NCI-H226 (cell line): Measurements from ENCODE around the gene TP53I11.

Source experiments
- DNase-seq: peaks from one replicate; pipeline ENCODE4 v3.0.0-alpha.2; 2015

Gene TP53I11

GRCh38 chr11:44938066-44938691 is 12.5 kb downstream of the TP53I11 start:
- no peak for DNase-seq

DNA sequence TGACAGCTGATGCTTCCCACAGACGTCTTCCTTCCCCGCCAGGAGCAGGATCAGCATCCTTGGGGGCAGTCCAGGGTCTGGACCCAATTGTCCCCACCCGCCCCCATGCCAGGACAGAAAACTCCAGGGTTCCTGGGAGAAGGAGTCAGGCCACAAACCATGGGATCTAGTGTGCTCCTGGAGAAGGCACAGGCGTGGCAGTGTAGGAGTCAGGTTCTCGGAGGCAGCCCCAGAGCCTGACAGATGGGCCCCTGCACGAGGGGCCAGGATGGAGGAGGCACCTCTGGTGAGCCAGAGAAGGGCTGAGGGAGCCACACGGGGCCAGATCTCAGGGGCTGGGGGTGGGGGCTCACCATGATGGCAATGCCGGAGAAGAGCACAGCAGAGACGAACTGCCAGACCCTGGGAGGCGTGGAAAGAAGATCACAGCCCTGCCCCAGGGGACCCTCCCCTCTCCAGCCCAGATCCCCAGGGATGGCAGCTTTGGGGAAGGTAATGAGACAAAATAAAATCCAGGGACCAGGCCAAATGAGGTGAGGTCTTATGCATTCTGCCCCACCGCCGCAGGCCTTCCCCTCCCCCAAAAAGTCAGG is 13.6 kb downstream of the TP53I11 start:
- DNase-seq = no peak

DNA sequence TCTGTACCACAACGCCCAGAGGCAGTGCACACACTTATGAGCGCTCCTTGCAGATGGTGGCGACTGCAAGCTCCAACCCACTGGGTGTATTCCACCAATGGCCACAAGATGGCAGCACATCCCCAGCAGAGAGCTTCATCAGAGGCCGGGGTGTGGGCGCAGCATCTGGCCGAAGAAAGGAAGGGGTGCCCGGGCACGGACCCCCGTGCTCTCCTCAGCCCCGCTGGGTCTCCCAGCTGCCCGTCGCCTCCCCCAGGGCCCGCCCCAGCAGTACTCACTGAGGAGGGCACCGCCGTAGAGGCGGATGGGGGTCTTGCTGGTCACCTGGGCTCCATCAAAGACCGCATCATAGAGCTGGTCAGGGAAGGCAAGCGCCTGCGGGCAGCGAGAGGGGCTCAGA is 14.2 kb downstream of the TP53I11 start:
- peak; percentile 54 for DNase-seq

DNA sequence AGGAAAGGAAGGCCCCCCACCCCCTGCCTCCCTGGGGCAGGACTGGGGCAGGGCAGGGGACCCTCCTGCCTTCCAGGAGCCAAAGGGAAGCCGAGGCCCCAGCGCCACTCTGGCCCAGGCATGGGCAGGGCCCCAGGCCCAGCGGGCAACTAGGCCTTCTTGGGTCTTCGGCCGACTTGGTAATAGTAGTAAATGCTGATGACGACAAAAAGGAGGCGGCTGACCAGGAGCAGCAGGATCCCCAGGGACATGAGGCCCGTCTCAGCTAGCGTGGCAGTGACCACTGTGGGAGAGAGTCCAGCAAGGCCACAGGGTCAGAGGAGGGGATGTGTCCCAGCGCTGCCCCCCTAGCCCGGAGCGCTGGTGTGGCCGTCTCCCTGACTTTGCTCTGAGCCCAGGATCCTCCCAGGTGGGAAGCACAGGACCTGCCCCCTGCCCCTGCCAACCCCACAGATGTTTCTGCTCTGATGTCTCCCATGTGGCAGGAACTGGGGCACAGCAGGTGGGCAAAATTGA is 15.9 kb downstream of the TP53I11 start:
- DNase-seq = no peak

GRCh38 chr11:44934110-44934509 is 16.6 kb downstream of the TP53I11 start:
- no peak for DNase-seq

GRCh38 chr11:44931466-44931865 is 19.2 kb downstream of the TP53I11 start:
- DNase-seq = peak; percentile 42

DNA sequence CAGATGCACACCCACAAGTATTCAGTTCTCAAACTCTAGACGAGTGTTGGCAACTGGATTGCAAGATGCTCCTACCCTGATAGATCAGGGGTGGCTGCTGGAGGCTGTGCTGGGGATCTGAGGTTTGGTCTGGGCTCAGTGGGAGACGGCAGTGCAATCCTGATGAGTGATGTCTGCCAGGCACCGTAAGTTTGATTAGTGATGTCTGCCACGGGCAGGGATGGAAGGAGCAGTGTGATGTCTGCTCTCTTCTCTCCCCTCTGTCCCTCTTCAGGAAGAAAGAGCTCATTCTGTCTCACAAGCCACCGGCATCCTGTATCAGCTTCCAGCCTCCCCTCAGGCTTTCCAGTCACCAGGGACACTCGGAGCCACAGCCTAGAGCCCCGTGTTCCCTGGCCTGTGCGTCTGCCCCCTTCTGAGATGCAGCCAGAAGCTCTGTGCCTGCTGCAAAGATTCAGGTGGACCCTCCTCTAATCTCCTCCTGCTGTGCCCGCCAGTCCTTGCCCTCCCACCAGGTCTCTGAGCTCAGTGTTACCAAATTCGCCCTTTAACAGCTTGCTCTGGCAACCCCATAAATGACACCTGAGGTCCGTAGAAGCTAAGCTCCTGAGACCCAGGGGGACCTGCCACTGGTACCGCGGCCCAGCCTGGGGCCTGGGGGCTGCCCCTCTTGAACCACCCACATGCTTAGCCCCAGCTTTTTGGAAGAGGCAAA is 19.9 kb downstream of the TP53I11 start:
- no peak for DNase-seq

- DNase-seq = peak; percentile 39
Observed at GRCh38 chr11:44928816-44929215, 21.9 kb downstream of the TP53I11 start.

GRCh38 chr11:44928144-44928543 is 22.5 kb downstream of the TP53I11 start:
- no peak for DNase-seq

DNA sequence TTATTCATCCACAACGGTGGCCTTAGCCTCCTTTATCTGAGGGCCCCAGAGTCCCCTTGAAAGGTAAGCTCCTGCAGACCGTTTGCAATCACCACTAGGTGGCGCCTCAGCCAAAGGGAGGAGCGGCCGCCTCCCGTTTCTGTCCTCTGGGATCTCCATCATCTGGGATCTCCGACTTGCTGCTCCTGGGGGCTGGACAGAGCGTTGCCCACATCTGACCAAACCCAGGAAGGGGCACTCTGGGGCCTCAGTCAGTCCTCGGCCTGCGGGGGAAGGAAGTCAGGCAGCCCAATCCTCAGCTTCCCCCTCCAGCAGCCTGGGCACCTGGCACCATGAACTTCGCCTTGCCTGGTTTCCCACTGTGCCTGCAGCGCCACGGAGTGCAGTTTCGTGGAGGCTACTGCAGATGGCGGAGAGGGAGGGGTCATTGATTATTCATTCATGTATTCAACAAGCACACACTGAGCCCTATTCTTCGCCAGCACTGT is 23.5 kb downstream of the TP53I11 start:
- peak; percentile 53 for DNase-seq

- no peak for DNase-seq
Observed at GRCh38 chr11:44926036-44926435, 24.6 kb downstream of the TP53I11 start.

- no peak for DNase-seq
Observed at GRCh38 chr11:44923806-44924205, 26.9 kb downstream of the TP53I11 start.

GRCh38 chr11:44923115-44923514 is 27.6 kb downstream of the TP53I11 start:
- DNase-seq = no peak

- DNase-seq = no peak
Observed at GRCh38 chr11:44920451-44920850, 30.2 kb downstream of the TP53I11 start.

DNA sequence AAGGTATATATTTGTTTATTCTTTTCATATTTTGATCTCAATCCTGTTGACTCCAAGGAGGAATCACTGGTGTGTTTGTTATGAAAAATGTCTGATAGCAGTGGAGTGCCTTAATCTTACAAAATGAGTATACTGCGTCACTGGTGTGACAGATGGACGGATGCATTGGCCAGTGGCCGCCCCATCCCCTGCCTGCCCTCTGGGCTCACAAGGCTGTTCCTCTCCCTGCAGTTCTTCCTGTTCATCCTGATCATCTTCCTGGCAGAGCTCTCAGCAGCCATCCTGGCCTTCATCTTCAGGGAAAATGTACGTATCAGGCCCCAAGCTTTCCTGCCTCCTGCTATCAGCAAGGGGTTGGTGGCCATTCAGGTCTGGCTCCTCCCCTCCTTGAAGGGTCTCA is 32.9 kb downstream of the TP53I11 start:
- no peak for DNase-seq

GRCh38 chr11:44916801-44917385 is 33.8 kb downstream of the TP53I11 start:
- no peak for DNase-seq

DNA sequence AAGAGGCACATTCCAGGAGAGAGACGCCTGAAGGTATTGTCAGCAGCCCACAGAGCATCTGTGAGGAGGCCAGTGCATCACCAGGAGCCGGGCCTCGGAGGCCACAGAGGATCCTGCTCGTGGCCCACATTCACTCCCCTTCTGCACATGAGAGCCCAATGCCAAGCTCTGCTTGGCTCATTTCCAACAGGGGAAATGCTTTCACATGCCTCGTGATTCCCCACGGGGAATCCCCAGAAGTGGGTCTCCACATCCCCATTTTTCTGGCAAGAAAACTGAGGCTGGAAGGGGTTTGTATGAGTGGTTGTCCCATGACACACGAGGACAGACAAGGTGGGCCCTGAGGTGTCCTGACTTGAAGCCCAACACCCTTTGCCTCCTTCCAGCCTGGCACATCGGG is 34.4 kb downstream of the TP53I11 start:
- DNase-seq = no peak

DNA sequence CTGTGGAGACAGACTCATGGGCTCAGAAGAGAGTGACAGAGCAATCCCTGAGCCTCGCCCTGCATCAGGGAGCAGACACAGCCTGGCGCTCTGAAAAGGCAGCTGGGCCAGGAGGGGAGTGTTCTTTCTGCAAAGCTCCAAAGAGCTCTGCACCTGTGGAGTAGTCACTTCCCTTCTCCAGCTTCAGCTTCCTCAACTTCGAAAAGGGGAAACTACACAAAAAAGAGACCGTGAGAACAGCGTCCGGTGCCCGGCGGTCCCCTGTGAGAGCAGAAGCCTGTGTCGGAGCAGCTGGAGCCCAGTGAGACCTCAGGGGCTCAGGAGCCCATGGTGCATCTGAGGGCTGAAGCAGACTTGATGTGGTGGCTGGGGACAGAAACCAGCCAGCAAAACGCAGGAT is 35.1 kb downstream of the TP53I11 start:
- no peak for DNase-seq

DNA sequence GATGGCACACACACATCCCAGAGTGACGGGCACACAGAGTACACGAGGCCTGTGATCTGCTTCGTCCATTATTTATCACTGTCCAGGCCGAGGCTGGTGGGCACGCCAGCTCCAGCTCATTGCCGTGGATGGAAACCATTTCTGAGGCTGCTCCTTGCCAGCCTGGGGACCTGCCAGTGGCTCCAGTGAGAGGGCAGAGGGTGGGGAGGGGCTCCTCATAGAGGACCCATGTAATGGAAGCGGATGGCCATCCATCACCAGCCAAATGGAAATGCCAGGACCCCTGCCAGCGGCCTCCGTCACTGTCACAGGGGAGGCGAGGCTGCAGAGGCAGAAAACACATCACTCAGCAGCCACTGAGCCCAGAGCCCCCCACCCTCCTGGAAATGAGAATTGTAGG is 35.7 kb downstream of the TP53I11 start:
- DNase-seq = no peak

DNA sequence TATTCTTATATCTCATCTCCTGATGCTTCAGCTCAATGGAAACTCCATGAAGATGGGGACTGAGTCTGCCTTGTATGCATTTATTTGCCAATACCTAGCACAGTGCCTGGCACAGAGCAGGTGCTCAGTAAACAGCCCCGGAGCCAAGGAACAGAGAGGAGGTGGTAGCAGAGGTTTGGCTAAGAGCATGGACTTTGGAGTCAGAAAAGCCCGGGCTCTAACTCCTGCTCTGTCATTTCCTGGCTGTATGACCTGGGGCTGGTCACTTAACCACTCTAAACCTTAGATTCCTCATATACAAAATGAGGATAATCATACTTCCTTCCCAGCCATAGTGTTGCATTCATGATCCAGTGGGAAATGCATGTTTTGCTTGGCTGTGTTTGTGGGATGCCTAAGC is 36.6 kb downstream of the TP53I11 start:
- no peak for DNase-seq

- DNase-seq = no peak
Observed at GRCh38 chr11:44913502-44913901, 37.2 kb downstream of the TP53I11 start.

GRCh38 chr11:44912270-44912987 is 38.3 kb downstream of the TP53I11 start:
- no peak for DNase-seq
